CD8-positive, alpha-beta memory T cell (primary cell): Measurements from ENCODE around the gene ENOX1. TPM values are rescaled to one million over a fixed set of nuclear protein-coding genes. Genes with fewer than 3 reads are reported as not detected.

Experiments used
- CTCF ChIA-PET: fragments of 350-600 bp; sonication (Branson Sonifier 250); formaldehyde crosslinking; loops from one replicate; lab custom pipeline; 2021; ENCODE audit warnings: antibody characterized with exemption; lab: Charles Lee
- POLR2A ChIA-PET: fragments of 350-600 bp; sonication (Branson Sonifier 250); formaldehyde crosslinking; loops from one replicate; lab custom pipeline; 2021; ENCODE audit warnings: antibody characterized with exemption; lab: Charles Lee
- DNase-seq, 5 donors: peaks; one replicate each; pipeline versions ENCODE4 v3.0.0 to v3.0.0-alpha.2; 2020 to 2022; ENCODE audit warnings: mixed read lengths in 1 of 5
- H3K27ac ChIP-seq: one replicate; pipeline ENCODE4 v1.7.0; 2013; ENCODE audit warnings: low read depth, mild to moderate bottlenecking, low read length, moderate library complexity
- H3K27me3 ChIP-seq: 2 replicates; pipeline ENCODE4 v1.7.0; 2013; ENCODE audit warnings: low read length, mild to moderate bottlenecking; ENCODE audit not compliant: insufficient read depth, poor library complexity, severe bottlenecking
- H3K36me3 ChIP-seq: 2 replicates; pipeline ENCODE4 v1.7.0; 2013; ENCODE audit warnings: mild to moderate bottlenecking, low read length, moderate library complexity; ENCODE audit not compliant: insufficient read depth
- H3K4me1 ChIP-seq: 2 replicates; pipeline ENCODE4 v1.7.0; 2013; ENCODE audit warnings: mild to moderate bottlenecking, low read length, moderate library complexity; ENCODE audit not compliant: insufficient read depth
- H3K4me3 ChIP-seq: 2 replicates; pipeline ENCODE4 v1.7.0; 2013; ENCODE audit warnings: mild to moderate bottlenecking, low read length
- H3K9me3 ChIP-seq: 2 replicates; pipeline ENCODE4 v1.7.0; 2013; ENCODE audit warnings: mild to moderate bottlenecking, low read length
- H3K27ac Mint-ChIP-seq, 8 donors: one replicate each; pipeline ENCODE4 v1.8.0; 2020 to 2021; ENCODE audit warnings: mixed read lengths in 8 of 8, mild to moderate bottlenecking in 6 of 8, inconsistent platforms in 3 of 8, moderate library complexity in 3 of 8
- H3K27me3 Mint-ChIP-seq, 2 donors: one replicate each; pipeline ENCODE4 v1.8.0; 2020 to 2021; ENCODE audit warnings: mixed read lengths in 2 of 2, mild to moderate bottlenecking in 1 of 2, moderate library complexity in 1 of 2
- H3K36me3 Mint-ChIP-seq, 3 donors: one replicate each; pipeline ENCODE4 v1.8.0; 2020 to 2021; ENCODE audit warnings: mixed read lengths in 3 of 3, inconsistent platforms in 1 of 3, mild to moderate bottlenecking in 1 of 3
- H3K4me1 Mint-ChIP-seq, 3 donors: one replicate each; pipeline ENCODE4 v1.8.0; 2020 to 2021; ENCODE audit warnings: mixed read lengths in 3 of 3, inconsistent platforms in 1 of 3, mild to moderate bottlenecking in 1 of 3
- H3K4me3 Mint-ChIP-seq, 7 donors: one replicate each; pipeline ENCODE4 v1.8.0; 2020 to 2021; ENCODE audit warnings: mixed read lengths in 7 of 7, mild to moderate bottlenecking in 6 of 7, moderate library complexity in 4 of 7, inconsistent platforms in 2 of 7
- H3K9me3 Mint-ChIP-seq, 5 donors: one replicate each; pipeline ENCODE4 v1.8.0; 2020 to 2022; ENCODE audit warnings: mixed read lengths in 5 of 5, mild to moderate bottlenecking in 3 of 5, moderate library complexity in 2 of 5, inconsistent platforms in 1 of 5
- polyA plus RNA-seq: library from polyadenylated mRNA; unstranded; fragments of 300-500 nt; fragmentation: Illumina TruSeq; gene quantifications from one replicate; pipeline ENCODE4 v1.2.3, GENCODE V29; 2021
- total RNA-seq, 2 experiments: library from RNA; stranded (reverse); gene quantifications; one replicate each; pipeline ENCODE4 v1.2.3, GENCODE V29; 2021

The ENOX1 gene
- total and polyA plus RNA-seq, 3 experiments from 2014 or later = 0.18 to 0.29 TPM; not detected in 1

DNA sequence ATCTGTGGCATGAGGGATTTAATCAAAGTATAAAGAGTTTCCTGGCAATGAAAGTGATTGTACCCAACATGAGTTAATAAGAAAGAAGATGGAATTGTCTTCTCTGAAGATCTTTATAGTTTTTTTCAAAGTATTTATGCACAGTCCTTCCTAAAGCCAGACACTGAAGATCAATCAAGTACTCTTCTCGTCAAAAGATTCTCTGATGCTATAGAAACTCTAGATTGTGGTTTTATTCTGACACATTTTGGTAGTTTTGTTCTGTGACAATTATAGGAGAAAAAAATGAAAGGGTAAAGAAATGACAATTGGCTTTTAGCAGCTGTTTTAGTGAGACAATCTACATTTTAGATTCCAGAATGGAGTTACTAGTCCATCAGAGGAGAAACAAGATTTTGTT lies 10.4 kb upstream of the ENOX1 start:
- Histone ChIP-seq H3K27ac (no peak overlapping the region), H3K9me3 (no peaks in the 10 kb centered on the region), H3K4me3 (no peak overlapping the region), H3K36me3 (no peaks in the 10 kb centered on the region), H3K4me1 (no peaks in the 10 kb centered on the region), H3K27me3 (no peaks in the 10 kb centered on the region)
- Mint-ChIP-seq H3K27ac (no peak overlapping the region), H3K27me3 (peaks cover 2 to 23% of the 10 kb centered on the region in 2 donors), H3K9me3 (no peaks in the 10 kb centered on the region), H3K36me3 (no peaks in the 10 kb centered on the region), H3K4me1 (no peaks in the 10 kb centered on the region), H3K4me3 (no peak overlapping the region)
- POLR2A ChIA-PET = no interaction called here
- CTCF ChIA-PET = no interaction called here
- DNase-seq = no peak

DNA sequence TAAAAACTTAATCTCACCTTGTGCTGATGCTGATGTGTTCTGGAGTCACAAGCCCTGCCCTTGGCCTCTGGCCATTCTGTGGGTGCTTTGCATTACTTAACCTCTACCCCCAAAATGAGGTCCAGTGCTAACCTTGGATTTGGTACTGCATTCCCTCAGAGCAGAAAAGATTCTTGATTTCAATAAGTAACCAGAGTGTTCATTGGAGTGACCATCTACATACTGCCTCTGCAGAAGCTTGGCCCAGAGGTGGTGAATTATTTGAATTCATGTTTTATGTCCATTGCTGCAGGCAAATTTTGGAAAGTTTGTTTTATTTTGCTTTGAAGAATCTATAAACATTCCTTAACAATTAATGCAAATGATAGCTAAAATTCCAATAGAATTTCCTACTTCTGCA lies 7.6 kb upstream of the ENOX1 start:
- Histone ChIP-seq H3K4me1 (no peaks in the 10 kb centered on the region), H3K9me3 (no peaks in the 10 kb centered on the region), H3K27ac (no peak overlapping the region), H3K27me3 (no peaks in the 10 kb centered on the region), H3K36me3 (no peaks in the 10 kb centered on the region), H3K4me3 (no peak overlapping the region)
- no peaks in the 10 kb centered on the region for H3K36me3 Mint-ChIP-seq
- H3K4me3 Mint-ChIP-seq = no peak overlapping the region
- CTCF ChIA-PET = interaction anchor here (1.3 kb wide), 1 partner anchor 9 kb away, joined by 3 read pairs; no protein-coding TSS in a partner anchor
- POLR2A ChIA-PET = no interaction called here
- H3K4me1 Mint-ChIP-seq = no peaks in the 10 kb centered on the region
- peaks cover 7 to 22% of the 10 kb centered on the region in 2 donors for H3K27me3 Mint-ChIP-seq
- H3K27ac Mint-ChIP-seq = no peak overlapping the region
- DNase-seq = no peak
- no peaks in the 10 kb centered on the region for H3K9me3 Mint-ChIP-seq

DNA sequence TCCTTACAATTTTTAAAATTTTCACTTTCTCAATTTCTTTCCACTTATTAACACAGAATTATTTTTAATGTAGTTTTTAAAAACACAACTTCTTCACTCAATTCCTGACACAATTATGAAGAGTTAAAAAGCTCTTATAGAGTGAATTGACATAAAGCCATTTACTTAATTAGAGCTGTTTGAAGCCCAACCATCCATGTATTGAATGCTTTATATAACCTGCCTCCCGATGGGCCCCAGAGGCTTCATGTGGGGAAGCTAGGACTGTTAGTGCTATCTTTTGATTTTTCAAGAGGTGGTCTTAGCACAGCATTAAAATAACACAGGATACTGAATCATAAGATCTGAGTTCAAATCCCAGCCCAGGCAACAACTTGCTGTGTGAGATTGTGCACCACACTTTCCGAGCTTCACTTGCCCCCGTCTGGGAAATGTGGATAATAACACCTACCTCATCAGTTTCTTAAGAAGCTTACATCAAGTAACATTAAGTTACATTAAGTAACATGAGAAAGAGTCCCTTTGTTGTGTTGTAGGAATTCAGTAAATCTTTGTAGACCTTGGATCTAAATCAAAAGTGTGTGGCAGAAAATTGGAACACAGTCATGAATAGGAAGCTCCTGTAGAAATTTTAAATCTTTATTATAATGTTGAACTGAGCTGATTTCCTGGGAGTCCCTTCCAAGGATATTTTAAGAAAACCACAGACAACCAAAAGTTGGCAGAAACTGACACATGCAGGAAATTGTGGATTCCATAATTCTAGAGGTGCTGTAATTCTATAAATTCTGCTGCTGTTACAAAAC lies 5.5 kb upstream of the ENOX1 start:
- Mint-ChIP-seq H3K27me3 (peaks cover 23 to 37% of the 10 kb centered on the region in 2 donors), H3K9me3 (no peaks in the 10 kb centered on the region), H3K4me1 (peaks cover 7 to 8% (median 7%) of the 10 kb centered on the region in 3 donors), H3K36me3 (no peaks in the 10 kb centered on the region), H3K4me3 (no peak overlapping the region), H3K27ac (no peak overlapping the region)
- Histone ChIP-seq H3K27me3 (peaks cover 9% of the 10 kb centered on the region), H3K4me3 (no peak overlapping the region), H3K9me3 (no peaks in the 10 kb centered on the region), H3K36me3 (no peaks in the 10 kb centered on the region), H3K27ac (no peak overlapping the region), H3K4me1 (no peaks in the 10 kb centered on the region)
- DNase-seq = no peak
- CTCF ChIA-PET = interaction anchor here (1.1 kb wide), 1 partner anchor 12 kb away, joined by 3 read pairs; no protein-coding TSS in a partner anchor
- POLR2A ChIA-PET = no interaction called here

DNA sequence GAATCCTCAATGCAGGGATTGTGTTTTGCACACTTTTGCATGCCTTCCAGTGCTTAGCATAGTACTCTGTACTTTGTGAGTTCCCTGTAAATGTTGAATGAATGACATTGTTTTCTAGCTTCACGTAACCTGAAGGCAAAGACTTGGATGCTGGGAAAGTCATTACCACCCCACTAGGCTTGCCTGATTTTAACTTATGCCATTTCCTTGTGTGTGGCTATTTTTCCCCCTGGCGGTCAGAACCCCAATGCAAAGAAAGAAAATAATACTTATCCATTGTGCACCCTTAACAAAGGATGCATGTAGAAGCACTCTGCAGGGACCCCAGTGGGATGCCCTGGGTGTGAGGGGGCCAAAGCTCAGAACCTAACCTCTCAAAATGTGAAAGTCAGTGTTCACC lies 1.2 kb upstream of the ENOX1 start:
- DNase-seq = no peak
- Mint-ChIP-seq H3K36me3 (no peaks in the 10 kb centered on the region), H3K4me3 (peak overlapping the region in 5 of 7 donors; percentile 50 to 81 (median 71)), H3K4me1 (peaks cover 7 to 21% (median 7%) of the 10 kb centered on the region in 3 donors), H3K9me3 (no peaks in the 10 kb centered on the region), H3K27me3 (peaks cover 30 to 54% of the 10 kb centered on the region in 2 donors), H3K27ac (no peak overlapping the region)
- no peaks in the 10 kb centered on the region for H3K9me3 ChIP-seq
- peaks cover 10% of the 10 kb centered on the region for H3K27me3 ChIP-seq
- no peaks in the 10 kb centered on the region for H3K4me1 ChIP-seq
- no peaks in the 10 kb centered on the region for H3K36me3 ChIP-seq
- ChIA-PET POLR2A (no interaction called here), CTCF (interaction anchor here (1.8 kb wide), 1 partner anchor 25 kb away, joined by 4 read pairs; no protein-coding TSS in a partner anchor)
- H3K27ac ChIP-seq = no peak overlapping the region
- no peak overlapping the region for H3K4me3 ChIP-seq

DNA sequence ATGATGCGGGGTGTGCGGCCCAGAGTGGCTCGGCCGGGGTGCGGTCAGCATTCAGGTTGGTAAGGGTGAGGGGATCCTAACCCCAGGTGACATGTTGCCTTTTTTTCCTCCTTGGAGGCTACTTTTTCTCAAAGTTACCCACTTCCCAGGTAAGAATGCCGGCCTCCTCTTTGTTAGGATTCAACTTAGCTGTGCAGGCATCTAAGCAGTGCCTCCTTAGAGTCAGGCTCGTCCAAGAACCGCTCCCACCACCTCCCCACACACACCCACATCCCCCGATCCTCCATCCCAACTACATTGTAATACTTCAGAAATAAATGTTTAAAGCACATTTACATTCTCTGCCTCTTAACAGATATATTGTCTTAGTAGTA lies 733 bp upstream of the ENOX1 start:
- no peaks in the 10 kb centered on the region for H3K9me3 Mint-ChIP-seq
- no peaks in the 10 kb centered on the region for H3K9me3 ChIP-seq
- no peak overlapping the region for H3K4me3 ChIP-seq
- no peak overlapping the region for H3K27ac ChIP-seq
- H3K36me3 Mint-ChIP-seq = no peaks in the 10 kb centered on the region
- no peaks in the 10 kb centered on the region for H3K36me3 ChIP-seq
- ChIA-PET CTCF (interaction anchor here (1.8 kb wide), 1 partner anchor 25 kb away, joined by 4 read pairs; no protein-coding TSS in a partner anchor), POLR2A (no interaction called here)
- peaks cover 10% of the 10 kb centered on the region for H3K27me3 ChIP-seq
- H3K27me3 Mint-ChIP-seq = peaks cover 30 to 49% of the 10 kb centered on the region in 2 donors
- no peak overlapping the region for H3K27ac Mint-ChIP-seq
- H3K4me3 Mint-ChIP-seq = peak overlapping the region; percentile 50 to 86 (median 72)
- no peaks in the 10 kb centered on the region for H3K4me1 ChIP-seq
- no peak for DNase-seq
- peaks cover 7 to 21% (median 7%) of the 10 kb centered on the region in 3 donors for H3K4me1 Mint-ChIP-seq

DNA sequence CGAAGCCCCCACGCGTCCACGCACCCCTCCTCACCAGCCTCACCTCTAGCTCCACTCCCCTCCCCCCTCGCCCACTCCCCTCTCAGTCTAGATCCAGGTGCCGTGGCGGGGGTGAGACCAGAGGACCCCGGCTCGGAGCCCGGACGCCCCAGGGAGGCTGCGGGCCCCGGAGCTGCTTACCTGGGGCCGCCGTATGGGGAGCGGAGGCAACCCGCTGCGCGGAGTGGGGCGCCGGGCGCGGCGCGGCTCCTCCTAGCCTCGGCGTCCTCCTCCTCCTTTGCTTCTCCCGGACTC lies 353 bp downstream of the ENOX1 start:
- Mint-ChIP-seq H3K9me3 (no peaks in the 10 kb centered on the region), H3K4me3 (peak overlapping the region in 1 of 7 donors; percentile 90), H3K36me3 (no peaks in the 10 kb centered on the region), H3K27me3 (peaks cover 30 to 45% of the 10 kb centered on the region in 2 donors), H3K27ac (no peak overlapping the region), H3K4me1 (peaks cover 7 to 21% (median 7%) of the 10 kb centered on the region in 3 donors)
- no peak overlapping the region for H3K4me3 ChIP-seq
- peaks cover 10% of the 10 kb centered on the region for H3K27me3 ChIP-seq
- H3K36me3 ChIP-seq = no peaks in the 10 kb centered on the region
- no peaks in the 10 kb centered on the region for H3K9me3 ChIP-seq
- ChIA-PET CTCF (no interaction called here), POLR2A (no interaction called here)
- DNase-seq = no peak
- H3K4me1 ChIP-seq = no peaks in the 10 kb centered on the region
- no peak overlapping the region for H3K27ac ChIP-seq

DNA sequence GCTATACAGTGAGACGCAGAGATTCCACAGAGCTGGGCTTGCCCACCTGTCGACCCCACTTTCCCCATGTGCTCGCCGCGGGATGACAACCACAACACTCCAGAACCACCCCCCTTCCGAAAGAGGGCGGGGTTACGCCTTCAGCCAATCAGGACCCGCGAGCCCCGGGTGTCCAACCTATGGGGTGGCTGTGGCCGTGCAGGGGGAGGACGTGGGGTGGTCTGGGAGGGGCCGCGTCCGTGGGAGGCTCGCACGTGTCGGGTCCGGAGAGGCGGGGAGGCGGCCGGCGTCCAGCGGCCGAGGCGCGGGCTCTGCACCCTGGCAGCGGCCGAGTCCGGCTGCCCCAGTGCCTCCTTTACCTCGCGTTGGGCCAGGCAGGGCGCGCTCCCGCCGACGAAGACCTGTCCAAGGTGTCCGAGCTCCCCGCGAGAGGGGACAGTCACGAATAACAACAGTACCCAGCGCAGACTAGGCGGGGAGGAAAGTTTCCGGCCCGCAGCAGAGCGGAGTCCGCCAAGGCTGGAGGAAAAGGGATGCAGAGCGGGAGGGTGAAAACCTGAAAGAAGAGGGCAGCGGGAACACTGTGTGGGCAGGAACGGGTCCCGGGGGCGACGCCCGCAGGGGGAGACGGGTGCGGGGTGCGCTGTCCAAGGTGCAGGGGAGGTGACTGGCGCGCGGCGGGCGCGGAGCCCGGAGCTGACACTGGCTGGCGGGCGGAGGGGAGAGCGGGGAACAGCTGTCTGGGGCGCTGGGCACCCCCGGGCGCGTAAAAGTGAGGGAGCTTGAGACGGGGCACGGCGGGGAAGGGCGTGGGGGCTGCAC lies 911 bp downstream of the ENOX1 start:
- H3K4me1 ChIP-seq = no peaks in the 10 kb centered on the region
- peaks cover 10% of the 10 kb centered on the region for H3K27me3 ChIP-seq
- Mint-ChIP-seq H3K36me3 (no peaks in the 10 kb centered on the region), H3K27me3 (peaks cover 30 to 44% of the 10 kb centered on the region in 2 donors), H3K4me3 (peak overlapping the region; percentile 59 to 90 (median 72)), H3K9me3 (no peaks in the 10 kb centered on the region), H3K4me1 (peaks cover 7 to 21% (median 7%) of the 10 kb centered on the region in 3 donors), H3K27ac (no peak overlapping the region)
- H3K4me3 ChIP-seq = no peak overlapping the region
- H3K27ac ChIP-seq = no peak overlapping the region
- H3K9me3 ChIP-seq = no peaks in the 10 kb centered on the region
- ChIA-PET POLR2A (no interaction called here), CTCF (no interaction called here)
- DNase-seq = no peak
- no peaks in the 10 kb centered on the region for H3K36me3 ChIP-seq

DNA sequence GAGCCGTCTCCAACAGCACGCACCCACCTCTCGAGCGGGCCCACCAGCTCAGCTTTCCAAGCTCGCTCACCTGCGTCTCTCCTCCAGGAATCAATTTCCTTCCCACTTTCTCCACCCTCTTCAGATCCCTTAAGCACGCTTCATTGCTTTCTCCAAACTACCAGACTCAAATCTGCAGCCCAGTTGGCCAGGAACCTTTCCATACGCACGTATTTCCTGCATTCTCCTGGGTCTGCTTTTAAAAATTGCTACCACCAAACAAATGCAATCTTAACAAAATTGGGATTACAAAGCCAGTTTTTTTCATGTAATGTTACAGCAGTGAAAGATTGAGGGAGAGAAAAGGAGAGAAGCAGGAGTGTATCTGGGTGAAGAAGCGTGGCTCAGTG lies 1.5 kb downstream of the ENOX1 start:
- Mint-ChIP-seq H3K4me1 (peaks cover 7 to 21% (median 7%) of the 10 kb centered on the region in 3 donors), H3K27me3 (peaks cover 30 to 41% of the 10 kb centered on the region in 2 donors), H3K9me3 (no peaks in the 10 kb centered on the region), H3K36me3 (no peaks in the 10 kb centered on the region), H3K27ac (no peak overlapping the region), H3K4me3 (peak overlapping the region in 6 of 7 donors; percentile 49 to 86 (median 64))
- CTCF ChIA-PET = no interaction called here
- Histone ChIP-seq H3K27me3 (peaks cover 10% of the 10 kb centered on the region), H3K4me1 (no peaks in the 10 kb centered on the region), H3K27ac (no peak overlapping the region), H3K9me3 (no peaks in the 10 kb centered on the region), H3K4me3 (no peak overlapping the region), H3K36me3 (no peaks in the 10 kb centered on the region)
- no peak for DNase-seq
- POLR2A ChIA-PET = no interaction called here
